ENCODE measurements around the gene FHDC1.

Gene FHDC1

DNA sequence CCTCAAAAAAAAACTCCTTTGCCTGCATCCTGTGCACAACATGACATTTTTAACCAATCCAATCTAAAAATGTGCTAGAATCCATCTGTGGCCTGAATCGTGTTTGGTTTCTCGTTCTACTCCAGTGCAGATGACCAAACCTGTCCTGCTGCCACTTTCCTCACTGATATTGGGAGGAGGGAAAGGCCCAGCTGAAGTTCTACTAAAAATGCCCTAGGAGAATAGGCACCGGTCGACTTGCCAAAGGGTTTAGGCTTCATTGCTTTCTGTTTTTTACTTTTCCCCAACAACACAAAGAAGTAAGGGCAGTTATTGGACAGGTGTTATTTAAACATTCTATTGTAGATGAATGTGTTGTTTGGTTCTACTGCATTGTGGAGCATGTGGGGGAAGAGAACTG lies 7.8 kb upstream of the FHDC1 start:
- no peak overlapping the region for H3K4me2 ChIP-seq (ENCODE audit: low read depth, low read length, poor library complexity, severe bottlenecking)
- no peaks in the 10 kb centered on the region for H3K79me2 ChIP-seq (ENCODE audit: insufficient read depth, low read length)
- H2AFZ ChIP-seq (ENCODE audit: low read depth, low read length, severe bottlenecking), result no peak overlapping the region
- no peak overlapping the region for H3K4me3 ChIP-seq (ENCODE audit: insufficient read depth, low read length, poor library complexity, severe bottlenecking)
- no peaks in the 10 kb centered on the region for H3K36me3 ChIP-seq (ENCODE audit: low read length)
- H3K9me2 ChIP-seq (replicated peaks; ENCODE audit: insufficient read depth, low read length), result no peaks in the 10 kb centered on the region
- no peaks in the 10 kb centered on the region for H3K27me3 ChIP-seq (ENCODE audit: low read length)
- TF ChIP-seq, protein P1, sequence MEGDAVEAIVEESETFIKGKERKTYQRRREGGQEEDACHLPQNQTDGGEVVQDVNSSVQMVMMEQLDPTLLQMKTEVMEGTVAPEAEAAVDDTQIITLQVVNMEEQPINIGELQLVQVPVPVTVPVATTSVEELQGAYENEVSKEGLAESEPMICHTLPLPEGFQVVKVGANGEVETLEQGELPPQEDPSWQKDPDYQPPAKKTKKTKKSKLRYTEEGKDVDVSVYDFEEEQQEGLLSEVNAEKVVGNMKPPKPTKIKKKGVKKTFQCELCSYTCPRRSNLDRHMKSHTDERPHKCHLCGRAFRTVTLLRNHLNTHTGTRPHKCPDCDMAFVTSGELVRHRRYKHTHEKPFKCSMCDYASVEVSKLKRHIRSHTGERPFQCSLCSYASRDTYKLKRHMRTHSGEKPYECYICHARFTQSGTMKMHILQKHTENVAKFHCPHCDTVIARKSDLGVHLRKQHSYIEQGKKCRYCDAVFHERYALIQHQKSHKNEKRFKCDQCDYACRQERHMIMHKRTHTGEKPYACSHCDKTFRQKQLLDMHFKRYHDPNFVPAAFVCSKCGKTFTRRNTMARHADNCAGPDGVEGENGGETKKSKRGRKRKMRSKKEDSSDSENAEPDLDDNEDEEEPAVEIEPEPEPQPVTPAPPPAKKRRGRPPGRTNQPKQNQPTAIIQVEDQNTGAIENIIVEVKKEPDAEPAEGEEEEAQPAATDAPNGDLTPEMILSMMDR (IDR thresholded peaks at IDR 0.05; ENCODE audit: insufficient read depth, low read length, poor library complexity, severe bottlenecking), result no peak
- no peak for TF ChIP-seq EZH2phosphoT487 (conservative IDR thresholded peaks at IDR 0.05; ENCODE audit: low read length)
- H3K9ac ChIP-seq (ENCODE audit: low read length), result no peak overlapping the region
- H3K27ac ChIP-seq (ENCODE audit: low read depth, low read length), result no peak overlapping the region
- no peaks in the 10 kb centered on the region for H4K20me1 ChIP-seq (ENCODE audit: low read depth, low read length)
- no peaks in the 10 kb centered on the region for H3K9me3 ChIP-seq (ENCODE audit: insufficient read depth, low read length)
- no peaks in the 10 kb centered on the region for H3F3A ChIP-seq (ENCODE audit: insufficient read depth)

DNA sequence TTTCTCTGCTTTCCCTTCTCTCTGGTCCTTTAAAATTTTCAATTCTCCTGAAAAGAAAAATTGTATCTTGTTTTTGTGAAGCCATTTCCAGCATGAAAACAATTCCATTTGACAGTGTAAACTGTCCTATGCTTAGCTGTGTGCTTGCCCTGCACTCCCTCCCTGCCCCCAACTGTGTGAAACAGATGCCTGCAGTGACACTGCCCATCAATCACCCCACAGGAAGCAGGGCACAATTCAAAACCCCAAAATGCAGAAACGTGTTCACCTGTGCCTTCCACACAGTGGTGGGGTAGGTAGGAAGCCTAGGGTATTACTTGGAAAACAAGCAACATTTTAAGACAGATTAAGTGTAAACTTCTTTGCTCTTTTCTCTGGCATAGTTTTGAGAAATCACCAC lies 6.2 kb upstream of the FHDC1 start:
- Histone ChIP-seq H4K20me1 (ENCODE audit: low read depth, low read length) (no peaks in the 10 kb centered on the region), H3K9ac (ENCODE audit: low read length) (no peak overlapping the region), H3K79me2 (ENCODE audit: insufficient read depth, low read length) (no peaks in the 10 kb centered on the region), H3K27me3 (ENCODE audit: low read length) (no peaks in the 10 kb centered on the region), H2AFZ (ENCODE audit: low read depth, low read length, severe bottlenecking) (no peak overlapping the region), H3K4me2 (ENCODE audit: low read depth, low read length, poor library complexity, severe bottlenecking) (no peak overlapping the region), H3K36me3 (ENCODE audit: low read length) (no peaks in the 10 kb centered on the region), H3K27ac (ENCODE audit: low read depth, low read length) (no peak overlapping the region), H3K9me2 (replicated peaks; ENCODE audit: insufficient read depth, low read length) (no peaks in the 10 kb centered on the region), H3F3A (ENCODE audit: insufficient read depth) (no peaks in the 10 kb centered on the region), H3K4me3 (ENCODE audit: insufficient read depth, low read length, poor library complexity, severe bottlenecking) (no peak overlapping the region), H3K9me3 (ENCODE audit: insufficient read depth, low read length) (no peaks in the 10 kb centered on the region)
- TF ChIP-seq, protein P1 (IDR thresholded peaks at IDR 0.05; ENCODE audit: insufficient read depth, low read length, poor library complexity, severe bottlenecking), result no peak
- no peak for TF ChIP-seq EZH2phosphoT487 (conservative IDR thresholded peaks at IDR 0.05; ENCODE audit: low read length)

DNA sequence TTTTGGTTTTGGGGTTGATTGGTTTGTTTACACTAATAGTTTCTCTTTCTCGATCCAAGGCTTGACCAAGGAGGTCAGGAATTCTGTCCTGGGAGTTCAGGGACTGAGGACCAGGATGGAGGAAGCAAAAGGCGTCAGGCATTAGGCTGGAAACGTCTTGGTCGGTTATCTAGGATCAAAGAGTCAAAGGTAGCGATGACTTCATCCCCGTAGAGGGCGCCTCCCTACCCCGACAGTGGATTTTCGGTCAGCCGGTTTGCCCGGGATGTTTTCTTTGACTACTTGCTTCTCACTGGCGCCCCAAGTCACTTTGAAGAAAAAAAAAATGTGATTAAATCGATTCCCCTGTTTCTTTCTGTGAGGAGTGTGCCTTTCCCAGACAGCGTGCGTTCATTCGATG lies 980 bp upstream of the FHDC1 start:
- Histone ChIP-seq H4K20me1 (ENCODE audit: low read depth, low read length) (no peaks in the 10 kb centered on the region; the same call in 1 of the 2 replicates), H3K27me3 (ENCODE audit: low read length) (no peaks in the 10 kb centered on the region), H3K9ac (ENCODE audit: low read length) (no peak overlapping the region), H3K27ac (ENCODE audit: low read depth, low read length) (no peak overlapping the region), H3K4me2 (ENCODE audit: low read depth, low read length, poor library complexity, severe bottlenecking) (peak overlapping the region; percentile 89), H3K4me3 (ENCODE audit: insufficient read depth, low read length, poor library complexity, severe bottlenecking) (no peak overlapping the region), H2AFZ (ENCODE audit: low read depth, low read length, severe bottlenecking) (no peak overlapping the region), H3K9me3 (ENCODE audit: insufficient read depth, low read length) (no peaks in the 10 kb centered on the region), H3K79me2 (ENCODE audit: insufficient read depth, low read length) (no peaks in the 10 kb centered on the region), H3K36me3 (ENCODE audit: low read length) (no peaks in the 10 kb centered on the region), H3F3A (ENCODE audit: insufficient read depth) (no peaks in the 10 kb centered on the region), H3K9me2 (replicated peaks; ENCODE audit: insufficient read depth, low read length) (no peaks in the 10 kb centered on the region)
- TF ChIP-seq, protein P1 (IDR thresholded peaks at IDR 0.05; ENCODE audit: insufficient read depth, low read length, poor library complexity, severe bottlenecking), result no peak
- TF ChIP-seq EZH2phosphoT487 (conservative IDR thresholded peaks at IDR 0.05; ENCODE audit: low read length), result no peak
